Activated CD4-positive, alpha-beta T cell treated with anti-CD3 and anti-CD28 coated beads for 1 hour (primary cell): ENCODE data around the gene TMEM45A.
"Not testable (repeated sequence)": the region's sequence is repeated elsewhere in the genome, so short reads cannot be mapped to it uniquely, and the experiment has no call there.

Experiments
- DNase-seq: peaks from one replicate; pipeline ENCODE4 v3.0.0-alpha.2; 2020

The TMEM45A gene

DNA sequence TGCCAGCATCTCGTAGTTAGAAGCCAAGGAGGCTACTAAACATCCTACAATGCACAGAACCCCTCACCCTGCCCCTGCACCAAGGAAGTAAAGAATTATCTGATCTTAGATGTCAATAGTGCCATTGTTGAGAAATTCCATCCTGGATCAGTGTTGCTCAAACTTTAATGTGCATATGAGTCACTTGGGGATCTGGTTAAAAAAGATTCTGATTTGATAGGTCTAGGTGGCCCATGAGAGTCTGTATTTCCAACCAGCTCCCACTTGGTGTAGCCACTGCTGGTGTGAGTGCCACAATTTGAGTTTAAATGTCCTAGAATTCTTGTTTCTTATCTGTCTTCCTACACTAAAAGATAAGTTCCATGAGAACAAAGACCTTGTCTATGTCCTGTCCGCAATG lies 43.7 kb downstream of the TMEM45A start:
- no peak for DNase-seq

DNA sequence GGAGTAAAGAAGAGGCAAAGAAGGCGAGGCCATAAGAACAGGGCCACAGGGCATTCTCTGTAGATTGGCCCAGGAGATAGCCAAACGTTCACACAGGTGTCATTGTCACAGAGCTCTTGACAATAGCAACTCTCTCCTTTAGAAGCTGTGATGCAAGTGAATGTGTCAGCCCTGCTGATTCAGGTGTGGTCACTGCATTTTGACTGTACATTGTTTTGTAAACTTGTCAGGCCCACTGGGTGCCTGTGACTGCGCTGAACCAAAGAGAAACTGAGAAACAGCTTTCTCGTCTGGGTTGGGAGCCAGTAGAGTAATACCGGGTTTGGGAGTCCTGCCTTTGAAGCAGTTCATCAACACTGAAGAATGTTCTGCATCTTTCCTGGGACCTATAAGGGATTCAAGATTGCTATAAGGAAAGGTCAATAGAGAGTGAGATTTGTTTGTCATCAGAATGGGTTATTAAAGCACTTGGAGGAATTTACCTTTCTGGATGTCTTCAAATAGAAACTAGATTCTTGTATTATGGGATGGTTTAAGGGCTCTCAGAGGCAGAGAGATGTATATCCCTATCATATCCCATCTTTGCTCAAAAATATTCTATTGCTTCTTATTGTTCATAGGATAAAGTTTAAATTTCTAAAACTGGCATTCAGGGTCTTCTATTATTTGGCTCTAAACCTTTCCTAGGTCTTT lies 45.4 kb downstream of the TMEM45A start:
- DNase-seq: no peak

DNA sequence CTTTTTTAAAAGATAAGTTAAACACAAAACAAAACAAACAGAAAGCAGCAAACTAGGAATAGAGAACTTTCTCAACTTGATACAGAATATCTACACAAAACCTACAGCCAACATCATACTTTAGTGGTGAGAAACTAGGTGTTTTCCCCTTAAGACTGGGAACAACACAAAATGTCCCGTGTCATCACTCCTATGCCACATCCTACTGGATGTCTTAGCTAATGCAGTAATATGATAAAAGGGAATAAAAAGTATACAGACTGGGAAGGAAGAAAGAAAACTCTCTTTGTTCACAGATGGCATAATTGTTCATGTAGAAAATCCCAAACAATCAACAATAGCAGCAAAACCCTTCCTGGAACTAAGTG lies 45.9 kb downstream of the TMEM45A start:
- DNase-seq: no peak

DNA sequence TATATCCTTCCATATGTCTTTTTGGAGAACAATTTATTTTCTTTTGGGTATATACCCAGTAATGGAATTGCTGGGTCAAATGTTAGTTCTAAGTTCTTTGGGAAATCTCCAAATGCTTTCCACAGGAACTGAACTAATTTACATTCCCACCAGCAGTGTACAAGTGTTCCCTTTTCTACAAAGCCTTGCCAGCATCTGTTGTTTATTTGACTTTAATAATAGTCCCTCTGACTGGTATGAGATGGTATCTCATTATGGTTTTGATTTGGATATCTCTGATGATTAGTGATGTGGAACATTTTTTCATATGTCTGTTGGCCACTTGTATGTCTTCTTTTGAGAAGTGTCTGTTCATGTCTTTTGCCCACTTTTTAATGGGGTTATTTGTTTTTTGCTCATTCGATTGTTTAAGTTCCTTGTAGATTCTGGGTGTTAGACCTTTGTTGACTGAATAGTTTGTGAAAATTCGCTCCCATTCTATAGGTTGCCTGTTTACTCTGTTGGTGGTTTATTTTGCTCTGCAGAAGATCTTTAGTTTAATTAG lies 48.4 kb downstream of the TMEM45A start:
- DNase-seq: no peak

DNA sequence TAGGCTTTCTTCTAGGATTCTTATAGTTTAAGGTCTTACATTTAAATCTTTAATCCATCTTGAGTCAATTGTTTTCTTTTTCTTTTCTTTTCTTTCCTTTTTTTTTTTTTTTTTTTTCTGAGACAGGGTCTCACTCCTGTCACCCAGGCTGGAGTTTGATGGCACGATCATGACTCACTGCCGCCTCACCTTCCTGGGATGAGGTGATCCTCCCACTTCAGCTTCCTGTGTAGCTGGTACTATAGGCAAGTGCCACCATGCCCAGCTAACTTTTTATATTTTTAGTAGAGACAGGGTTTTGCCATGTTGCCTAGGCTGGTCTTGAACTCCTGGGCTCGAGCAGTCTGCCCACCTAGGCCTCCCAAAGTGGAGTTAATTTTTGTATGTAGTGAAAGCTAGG lies 49.0 kb downstream of the TMEM45A start:
- not testable (repeated sequence) for DNase-seq

DNA sequence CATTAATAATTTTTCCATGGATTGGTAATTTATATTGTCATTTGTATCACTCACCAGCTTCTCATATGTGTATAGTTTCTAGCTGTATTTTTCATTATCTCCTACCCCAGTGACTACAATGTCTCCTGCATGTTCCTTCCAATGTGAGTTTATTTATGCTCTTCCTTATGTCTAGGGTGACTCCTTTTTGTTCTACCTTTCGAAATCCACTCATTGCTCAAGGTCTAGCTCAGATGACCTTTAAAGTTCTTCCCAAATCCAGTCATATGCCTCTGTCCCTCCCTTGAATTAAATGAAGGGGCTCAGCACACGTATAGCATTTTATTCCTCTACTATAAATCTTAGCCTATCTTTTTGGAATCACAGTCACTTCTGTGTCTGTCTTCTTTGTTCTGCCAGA lies 53.0 kb downstream of the TMEM45A start:
- no peak for DNase-seq

DNA sequence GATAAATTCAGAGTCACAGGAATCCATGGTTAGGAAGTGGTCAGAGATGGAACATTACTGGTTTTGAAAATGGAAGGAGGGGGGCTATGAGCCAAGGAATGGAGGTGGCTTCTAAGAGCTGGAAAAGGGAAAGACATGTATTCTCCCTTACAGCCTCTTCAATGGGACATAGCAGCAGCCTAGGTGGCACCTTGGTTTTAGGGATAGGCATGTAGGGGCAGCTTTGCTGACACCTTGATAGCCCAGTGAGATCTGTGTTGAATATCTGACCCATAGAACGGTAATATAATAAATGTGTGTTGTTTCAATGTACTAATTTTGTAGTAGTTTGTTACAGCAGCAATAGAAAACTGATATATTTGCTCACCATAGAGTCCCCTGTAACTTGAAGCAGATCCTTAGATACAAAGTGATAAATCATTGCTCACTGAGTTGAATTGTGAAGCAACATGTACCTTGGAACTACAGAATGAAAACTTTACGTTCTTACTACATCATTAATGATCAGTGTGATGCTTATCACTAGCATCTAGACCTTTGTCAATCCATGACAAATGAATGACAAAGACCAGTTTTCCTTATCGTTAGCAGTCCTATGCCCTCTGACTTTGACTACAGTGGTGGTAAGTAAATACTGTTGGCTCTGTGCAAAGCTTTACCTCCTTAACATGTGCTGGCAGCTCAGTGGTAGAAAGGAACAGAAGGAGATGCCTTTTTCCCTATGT lies 53.8 kb downstream of the TMEM45A start:
- no peak for DNase-seq

DNA sequence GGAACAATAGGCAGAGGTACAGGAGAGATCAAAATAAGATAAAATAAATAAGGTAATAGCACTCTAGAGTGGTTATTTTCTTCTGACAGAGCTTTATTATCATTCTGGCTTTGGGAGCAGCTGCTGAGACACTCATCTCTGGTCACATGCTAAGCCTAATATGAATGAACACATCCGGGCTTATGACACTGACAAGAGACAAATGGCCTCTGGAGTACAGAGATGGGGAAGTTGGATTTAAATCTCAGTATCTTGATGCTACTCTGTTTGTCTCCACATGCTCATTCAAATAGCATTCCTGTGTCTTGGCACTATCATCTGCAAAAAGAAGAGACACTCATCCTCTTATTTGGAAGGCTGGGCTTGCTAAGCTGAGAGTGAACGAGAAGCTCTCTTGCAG lies 55.6 kb downstream of the TMEM45A start:
- no peak for DNase-seq

DNA sequence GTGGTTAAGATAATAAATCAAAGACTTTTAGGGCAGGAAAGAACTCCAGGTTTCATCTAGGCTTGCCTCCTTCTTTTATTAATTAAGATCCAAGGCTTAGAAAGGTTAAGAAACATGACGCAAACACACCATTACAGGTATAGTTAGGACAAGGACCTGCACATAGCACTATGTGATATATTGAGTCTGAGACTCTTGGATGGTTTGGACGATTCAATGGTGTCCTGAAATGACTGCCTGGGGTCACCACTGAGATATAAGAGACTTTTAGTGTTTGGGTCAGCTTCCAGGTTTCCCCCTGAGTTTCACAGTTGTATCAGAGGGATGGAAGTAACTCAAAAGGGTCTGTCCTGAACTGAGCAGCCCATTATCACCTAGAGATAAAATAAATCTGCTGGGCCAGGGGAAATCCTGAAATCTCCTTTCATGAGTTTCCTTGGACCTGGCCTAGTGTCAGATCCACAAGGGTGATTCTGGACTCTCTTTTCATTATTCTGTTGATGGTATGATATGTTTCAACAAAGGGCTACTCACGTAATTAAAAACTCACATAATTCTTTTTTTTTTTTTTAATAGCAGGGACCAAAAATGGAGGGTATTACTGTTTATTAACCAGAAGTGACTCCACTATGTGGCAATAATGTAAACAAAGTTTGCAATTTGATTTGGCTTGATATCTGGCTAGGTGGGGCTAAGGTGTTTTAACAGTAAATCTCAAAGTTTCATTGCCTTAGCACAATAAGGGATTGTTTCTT lies 61.4 kb downstream of the TMEM45A start:
- DNase-seq: no peak

DNA sequence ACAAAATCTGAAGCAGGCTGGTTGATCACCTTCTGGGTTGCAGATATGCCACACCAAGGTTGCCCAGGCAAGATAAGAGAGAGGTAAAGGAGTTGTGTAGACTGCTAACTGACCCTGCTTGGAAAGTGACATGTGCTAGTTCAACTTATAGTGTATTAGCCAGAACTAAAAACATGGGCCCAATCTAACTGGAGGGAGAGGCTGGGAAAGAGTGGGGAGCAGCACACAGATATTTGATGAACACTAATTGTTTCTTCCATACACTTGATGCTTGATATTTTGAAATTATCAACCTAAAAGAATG lies 61.9 kb downstream of the TMEM45A start:
- no peak for DNase-seq

DNA sequence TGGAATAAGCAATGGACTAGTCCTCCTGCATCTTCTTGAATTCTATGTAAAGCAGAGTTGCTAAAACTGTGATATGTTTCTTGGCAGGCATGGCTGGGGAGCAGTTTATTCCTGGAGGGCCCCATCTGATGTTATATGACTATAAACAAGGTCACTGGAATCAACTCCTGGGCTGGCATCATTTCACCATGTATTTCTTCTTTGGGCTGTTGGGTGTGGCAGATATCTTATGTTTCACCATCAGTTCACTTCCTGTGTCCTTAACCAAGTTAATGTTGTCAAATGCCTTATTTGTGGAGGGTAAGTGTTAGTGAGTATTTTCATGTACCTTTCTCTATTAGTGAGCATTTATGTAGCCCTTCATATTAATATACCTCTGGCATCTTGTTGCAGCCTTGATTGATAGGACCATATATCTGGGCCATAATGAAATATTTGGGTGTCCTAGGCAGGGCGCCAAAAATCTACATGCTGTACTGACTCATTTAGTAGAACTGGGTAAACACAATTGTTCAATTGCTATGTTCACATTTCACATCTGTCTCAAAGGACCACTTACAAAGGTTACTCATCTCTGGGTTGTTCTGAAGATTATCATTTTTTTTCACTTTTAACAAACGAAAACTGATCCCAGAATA lies 64.4 kb downstream of the TMEM45A start:
- DNase-seq: no peak

DNA sequence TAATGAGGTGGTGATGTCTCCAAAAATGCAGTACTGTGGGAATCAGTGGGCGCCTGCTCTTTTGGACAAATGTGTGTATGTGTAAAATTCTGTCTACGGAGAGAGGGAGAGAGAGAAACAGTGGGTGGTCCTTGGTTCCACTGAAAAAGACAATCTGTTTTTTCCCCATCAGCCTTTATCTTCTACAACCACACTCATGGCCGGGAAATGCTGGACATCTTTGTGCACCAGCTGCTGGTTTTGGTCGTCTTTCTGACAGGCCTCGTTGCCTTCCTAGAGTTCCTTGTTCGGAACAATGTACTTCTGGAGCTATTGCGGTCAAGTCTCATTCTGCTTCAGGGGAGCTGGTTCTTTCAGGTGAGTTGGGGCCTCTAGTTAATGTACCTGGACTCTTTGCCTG lies 65.8 kb downstream of the TMEM45A start:
- DNase-seq: no peak

DNA sequence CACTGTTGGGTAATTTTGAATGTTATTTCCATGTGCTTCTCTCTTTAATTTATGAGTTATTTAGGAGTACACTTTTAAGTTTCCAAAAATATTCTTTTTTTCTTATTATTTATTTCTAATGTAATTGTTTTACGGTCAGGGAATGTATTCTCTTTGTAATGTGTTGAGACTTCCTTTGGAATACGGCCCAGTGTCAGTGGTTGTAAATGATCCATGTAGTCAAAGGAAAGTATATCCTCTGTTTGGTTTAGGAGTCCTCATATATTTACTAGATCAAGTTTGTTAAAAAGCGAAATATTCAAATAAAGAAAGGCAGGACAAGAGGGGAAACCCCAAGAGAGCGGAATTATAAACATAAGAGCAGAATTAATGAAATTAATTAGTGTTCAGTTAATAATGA lies 68.0 kb downstream of the TMEM45A start:
- DNase-seq: no peak

DNA sequence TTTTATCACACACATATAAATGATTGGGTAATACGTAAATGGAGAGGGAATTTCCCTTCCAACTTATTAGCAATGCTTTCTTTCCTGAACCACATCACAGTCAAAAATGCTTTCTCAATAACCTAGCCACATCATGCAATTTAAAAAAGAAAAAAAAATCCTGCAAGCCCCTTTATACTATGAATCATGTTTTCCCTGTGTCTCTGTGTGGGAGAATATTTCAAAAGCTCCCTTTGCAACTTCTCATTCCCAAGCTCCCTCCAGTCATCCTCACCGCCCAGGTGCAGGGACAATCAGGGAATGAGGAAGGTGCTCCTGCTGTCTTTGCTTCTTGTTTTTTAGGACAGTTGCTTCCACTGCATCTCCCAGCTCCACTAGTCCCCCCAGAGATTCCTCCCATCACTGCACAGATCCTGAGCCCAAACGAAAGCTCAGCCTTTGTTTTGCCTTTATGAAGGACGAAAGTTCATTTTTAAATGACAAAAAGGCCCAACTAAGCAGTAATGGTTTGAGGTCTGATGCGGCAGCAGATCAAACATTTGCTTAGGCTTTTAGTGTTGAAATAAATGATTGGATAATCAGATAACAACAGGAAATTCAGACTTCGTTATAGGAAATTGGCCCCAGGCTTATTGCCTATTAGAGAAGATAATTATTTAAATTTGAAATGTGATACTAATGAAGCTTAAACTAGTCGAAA lies 69.2 kb downstream of the TMEM45A start:
- DNase-seq: no peak

DNA sequence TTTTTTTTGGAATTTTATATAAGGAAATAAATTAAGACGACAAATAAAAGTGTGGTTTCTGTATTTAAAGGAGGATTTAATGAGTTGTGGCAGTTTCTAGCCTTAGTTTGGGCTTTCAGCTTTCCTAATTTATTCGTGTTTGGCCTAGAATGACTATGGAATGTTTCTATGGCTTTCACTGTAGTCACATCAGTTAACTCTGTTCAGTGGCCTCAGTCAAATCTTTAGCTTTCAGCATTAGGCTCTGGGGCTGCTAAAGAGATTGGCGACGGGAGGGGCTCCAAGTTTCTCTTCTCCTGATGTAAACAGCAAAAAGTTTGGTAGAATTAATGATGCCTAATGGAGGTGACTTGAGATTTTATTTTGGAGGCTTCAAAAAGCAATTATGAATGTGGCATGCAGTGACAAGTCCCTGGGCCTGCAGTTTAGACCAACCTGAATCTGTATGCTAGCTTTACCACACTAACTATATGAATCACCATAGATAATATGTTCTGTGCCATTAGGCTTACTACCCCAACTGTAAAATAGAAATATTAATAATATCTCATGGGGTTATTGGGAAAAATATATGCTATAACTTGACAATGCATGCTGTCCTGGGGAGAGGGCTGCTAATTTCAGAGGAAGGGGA lies 69.9 kb downstream of the TMEM45A start:
- no peak for DNase-seq

DNA sequence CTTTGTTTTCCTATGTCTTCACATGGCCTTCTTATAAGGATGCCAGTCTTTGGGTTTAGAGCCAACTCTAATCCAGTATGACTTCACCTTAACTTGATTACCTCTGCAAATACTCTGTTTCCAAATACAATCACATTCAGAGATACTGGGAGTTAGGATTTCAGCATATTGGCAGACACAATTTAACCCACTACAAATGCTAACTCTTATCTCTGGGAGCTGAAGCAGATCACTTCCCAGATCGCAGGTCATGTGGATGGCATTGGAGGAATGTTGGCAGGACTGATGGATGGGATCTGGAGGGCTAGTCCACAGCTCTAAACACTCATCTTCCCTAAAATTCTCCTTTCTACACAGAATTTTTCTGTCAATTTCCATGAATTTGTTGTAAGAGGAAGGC lies 70.8 kb downstream of the TMEM45A start:
- no peak for DNase-seq

DNA sequence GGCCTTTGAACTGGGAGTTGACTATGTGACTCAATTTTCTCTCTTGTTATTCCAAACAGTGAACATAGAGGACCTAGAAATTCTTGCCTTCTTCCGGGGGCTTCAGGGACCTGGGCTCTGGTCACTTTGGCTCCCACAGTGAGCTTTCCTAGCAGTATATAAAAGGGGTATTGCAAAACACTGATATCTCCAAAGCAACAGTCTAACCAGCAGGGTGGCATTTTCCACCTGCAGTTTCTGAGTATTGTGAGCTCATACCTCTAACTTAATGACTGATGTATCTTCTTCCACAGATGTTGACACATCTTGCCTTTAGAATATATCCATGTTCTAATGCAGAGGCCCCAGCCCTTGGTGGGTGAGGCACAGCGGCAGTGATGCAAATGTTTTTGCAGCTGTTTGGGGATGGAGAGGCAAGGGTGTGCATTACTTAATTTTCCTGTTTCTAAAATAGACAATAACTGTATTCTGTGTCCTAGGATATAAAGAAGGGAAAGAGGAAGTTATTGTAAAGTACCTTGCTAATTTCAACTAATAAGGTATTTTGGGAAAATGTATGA lies 71.3 kb downstream of the TMEM45A start:
- no peak for DNase-seq

DNA sequence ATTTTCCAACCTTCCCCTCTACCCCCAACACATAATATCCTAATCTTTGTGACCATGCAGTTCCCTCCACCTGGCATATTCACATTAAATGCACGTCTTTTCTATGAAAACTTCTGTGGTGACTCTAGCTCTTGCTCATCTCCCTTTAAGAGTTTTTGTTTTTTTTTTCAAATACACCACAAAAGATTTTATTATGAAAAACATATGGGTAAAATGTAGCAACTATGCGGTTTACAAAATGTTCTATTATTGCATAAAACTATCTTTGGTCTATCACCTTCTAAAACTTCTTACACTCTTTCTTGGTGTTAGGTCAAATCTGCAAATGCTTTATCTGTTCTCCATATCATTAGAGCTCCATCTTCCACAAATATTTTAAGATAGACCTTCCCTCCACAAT lies 78.4 kb downstream of the TMEM45A start:
- DNase-seq: no peak

DNA sequence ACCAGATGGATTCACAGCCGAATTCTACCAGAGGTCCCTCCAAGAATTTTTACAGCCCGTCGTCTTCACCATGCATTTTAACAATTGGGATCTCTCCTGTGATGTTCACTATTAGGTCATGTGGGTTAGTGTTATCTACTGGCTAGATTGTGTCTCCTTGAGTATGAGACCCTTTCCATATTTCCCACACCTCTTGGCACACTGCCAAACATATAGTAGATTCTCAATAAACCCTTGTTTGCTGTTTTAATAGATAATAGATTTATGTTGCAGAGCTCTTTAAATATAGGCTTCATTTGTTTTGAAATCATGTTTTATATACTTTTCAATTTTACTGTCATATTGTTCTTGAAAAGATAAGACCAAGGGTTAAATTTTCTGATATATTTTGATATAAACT lies 82.1 kb downstream of the TMEM45A start:
- no peak for DNase-seq

DNA sequence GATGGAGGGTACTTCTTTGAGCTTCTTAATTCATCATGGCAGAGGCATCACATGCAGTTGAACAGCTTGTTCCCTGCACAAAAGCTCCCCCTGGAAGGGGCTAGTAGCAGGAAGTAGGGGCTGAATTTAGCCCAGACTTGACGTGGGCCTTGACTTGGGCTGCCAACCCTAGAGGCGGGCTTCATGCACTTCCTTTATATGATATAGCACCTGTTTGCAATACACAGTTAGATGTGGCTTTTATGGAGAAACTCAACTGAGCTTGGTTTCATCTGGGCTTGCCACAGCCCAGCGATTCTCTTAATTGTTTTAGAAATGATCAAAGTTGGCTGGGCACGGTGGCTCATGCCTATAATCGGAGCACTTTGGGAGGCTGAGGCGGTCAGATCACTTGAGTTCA lies 83.3 kb downstream of the TMEM45A start:
- DNase-seq: no peak

DNA sequence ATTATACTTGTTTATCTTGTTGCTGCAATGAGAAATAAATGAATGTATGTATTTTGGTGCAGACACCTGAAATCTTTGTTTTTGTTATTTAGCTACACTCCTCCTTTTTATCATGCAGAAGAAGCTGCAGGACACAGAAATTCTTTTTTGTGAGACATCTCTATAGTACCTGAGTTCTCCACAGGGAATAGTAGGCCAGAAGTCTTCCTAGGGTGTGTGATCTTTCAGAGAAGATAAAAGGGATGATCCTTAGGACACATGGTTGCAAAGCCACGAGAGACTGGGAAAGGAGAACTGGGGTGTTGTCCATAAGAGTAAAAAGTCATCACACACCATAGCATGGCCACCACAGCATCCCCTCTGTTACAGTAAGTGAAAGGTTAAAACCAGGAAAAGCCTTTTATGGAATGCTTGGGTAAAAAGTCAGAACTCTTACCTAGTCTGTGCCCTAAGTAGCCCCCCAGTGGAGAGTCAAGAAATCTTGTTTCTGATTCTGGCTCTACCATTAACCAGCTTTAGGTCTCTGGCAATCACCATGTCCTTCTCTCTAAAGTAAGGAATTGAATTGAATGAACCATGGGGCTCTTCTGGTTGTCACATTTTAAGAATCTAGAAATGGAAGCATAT lies 85.1 kb downstream of the TMEM45A start:
- DNase-seq: no peak

DNA sequence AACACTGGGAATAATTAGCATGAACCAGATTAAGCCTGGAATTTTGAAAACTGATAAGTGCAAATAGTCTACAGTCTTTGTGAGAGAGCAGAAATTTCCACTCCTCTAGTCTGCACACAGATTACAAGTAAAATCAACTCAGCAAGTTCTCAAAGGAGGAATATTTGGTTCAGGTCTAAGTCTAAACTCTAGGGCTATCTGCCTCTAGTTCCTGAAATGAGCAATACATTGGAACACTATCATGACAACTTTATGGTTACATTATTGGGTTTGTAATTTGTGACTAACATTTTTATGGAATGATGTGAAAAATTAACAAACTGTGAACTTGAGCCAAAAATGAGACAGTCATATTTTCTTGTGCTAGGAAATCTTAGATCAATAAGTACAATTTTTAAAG lies 86.2 kb downstream of the TMEM45A start:
- DNase-seq: no peak
